ENCODE data around the gene ARHGEF40. TPM values are rescaled to one million over a fixed set of nuclear protein-coding genes. Genes with fewer than 3 reads are reported as not detected.

The ARHGEF40 gene
- total RNA-seq, 1 experiment from 2014 or later: 74.2 TPM

DNA sequence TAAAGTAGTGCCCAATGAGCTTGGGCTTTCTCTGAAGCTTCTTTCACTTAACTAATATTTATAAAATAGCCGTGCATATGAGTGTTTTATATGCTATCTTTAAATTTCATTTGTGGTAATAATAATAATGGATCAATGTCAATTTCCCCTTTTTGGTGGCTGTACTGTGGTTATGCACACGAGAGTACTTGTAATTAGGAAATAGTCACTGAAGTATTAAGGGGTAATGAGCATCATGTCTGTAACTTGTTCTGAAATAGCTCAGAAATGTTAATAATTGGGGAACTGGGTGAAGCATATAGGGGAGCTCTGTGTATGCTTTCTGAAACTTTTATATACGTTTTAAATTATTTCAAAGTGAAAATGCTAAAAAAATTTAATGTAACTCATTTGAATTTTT, 19.5 kb upstream of the ARHGEF40 start:
- no peak for TF ChIP-seq NFYB (CRISPR knock-in tag; conservative IDR thresholded peaks at IDR 0.05; ENCODE audit: low read depth)
- no peak for TF ChIP-seq ZNF263 (CRISPR knock-in tag; IDR thresholded peaks at IDR 0.05; ENCODE audit: low read depth)
- TF ChIP-seq ATF1 (CRISPR knock-in tag; IDR thresholded peaks at IDR 0.05): no peak
- TF ChIP-seq, protein P1, sequence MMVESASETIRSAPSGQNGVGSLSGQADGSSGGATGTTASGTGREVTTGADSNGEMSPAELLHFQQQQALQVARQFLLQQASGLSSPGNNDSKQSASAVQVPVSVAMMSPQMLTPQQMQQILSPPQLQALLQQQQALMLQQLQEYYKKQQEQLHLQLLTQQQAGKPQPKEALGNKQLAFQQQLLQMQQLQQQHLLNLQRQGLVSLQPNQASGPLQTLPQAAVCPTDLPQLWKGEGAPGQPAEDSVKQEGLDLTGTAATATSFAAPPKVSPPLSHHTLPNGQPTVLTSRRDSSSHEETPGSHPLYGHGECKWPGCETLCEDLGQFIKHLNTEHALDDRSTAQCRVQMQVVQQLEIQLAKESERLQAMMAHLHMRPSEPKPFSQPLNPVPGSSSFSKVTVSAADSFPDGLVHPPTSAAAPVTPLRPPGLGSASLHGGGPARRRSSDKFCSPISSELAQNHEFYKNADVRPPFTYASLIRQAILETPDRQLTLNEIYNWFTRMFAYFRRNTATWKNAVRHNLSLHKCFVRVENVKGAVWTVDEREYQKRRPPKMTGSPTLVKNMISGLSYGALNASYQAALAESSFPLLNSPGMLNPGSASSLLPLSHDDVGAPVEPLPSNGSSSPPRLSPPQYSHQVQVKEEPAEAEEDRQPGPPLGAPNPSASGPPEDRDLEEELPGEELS (CRISPR knock-in tag; IDR thresholded peaks at IDR 0.05): no peak
- TF ChIP-seq, protein P2, sequence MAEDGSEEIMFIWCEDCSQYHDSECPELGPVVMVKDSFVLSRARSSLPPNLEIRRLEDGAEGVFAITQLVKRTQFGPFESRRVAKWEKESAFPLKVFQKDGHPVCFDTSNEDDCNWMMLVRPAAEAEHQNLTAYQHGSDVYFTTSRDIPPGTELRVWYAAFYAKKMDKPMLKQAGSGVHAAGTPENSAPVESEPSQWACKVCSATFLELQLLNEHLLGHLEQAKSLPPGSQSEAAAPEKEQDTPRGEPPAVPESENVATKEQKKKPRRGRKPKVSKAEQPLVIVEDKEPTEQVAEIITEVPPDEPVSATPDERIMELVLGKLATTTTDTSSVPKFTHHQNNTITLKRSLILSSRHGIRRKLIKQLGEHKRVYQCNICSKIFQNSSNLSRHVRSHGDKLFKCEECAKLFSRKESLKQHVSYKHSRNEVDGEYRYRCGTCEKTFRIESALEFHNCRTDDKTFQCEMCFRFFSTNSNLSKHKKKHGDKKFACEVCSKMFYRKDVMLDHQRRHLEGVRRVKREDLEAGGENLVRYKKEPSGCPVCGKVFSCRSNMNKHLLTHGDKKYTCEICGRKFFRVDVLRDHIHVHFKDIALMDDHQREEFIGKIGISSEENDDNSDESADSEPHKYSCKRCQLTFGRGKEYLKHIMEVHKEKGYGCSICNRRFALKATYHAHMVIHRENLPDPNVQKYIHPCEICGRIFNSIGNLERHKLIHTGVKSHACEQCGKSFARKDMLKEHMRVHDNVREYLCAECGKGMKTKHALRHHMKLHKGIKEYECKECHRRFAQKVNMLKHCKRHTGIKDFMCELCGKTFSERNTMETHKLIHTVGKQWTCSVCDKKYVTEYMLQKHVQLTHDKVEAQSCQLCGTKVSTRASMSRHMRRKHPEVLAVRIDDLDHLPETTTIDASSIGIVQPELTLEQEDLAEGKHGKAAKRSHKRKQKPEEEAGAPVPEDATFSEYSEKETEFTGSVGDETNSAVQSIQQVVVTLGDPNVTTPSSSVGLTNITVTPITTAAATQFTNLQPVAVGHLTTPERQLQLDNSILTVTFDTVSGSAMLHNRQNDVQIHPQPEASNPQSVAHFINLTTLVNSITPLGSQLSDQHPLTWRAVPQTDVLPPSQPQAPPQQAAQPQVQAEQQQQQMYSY (CRISPR knock-in tag; IDR thresholded peaks at IDR 0.05): no peak
- Mint-ChIP-seq H3K27me3 (ENCODE audit: low read depth) (no peaks in the 10 kb centered on the region; the same call in 1 of the 2 replicates), H3K4me3 (no peak overlapping the region), H3K9me3 (no peaks in the 10 kb centered on the region), H3K4me1 (peaks cover 4% of the 10 kb centered on the region), H3K27ac (no peak overlapping the region), H3K36me3 (no peaks in the 10 kb centered on the region)
- POLR2A ChIA-PET: no interaction called here
- ATAC-seq (no peak), DNase-seq (ENCODE audit: low spot score) (no peak)
- CTCF ChIA-PET: interaction anchor here (1.3 to 2.7 kb wide), 5 partner anchors 18 to 54 kb away, joined by 4 to 21 read pairs (median 5); no protein-coding TSS in a partner anchor

DNA sequence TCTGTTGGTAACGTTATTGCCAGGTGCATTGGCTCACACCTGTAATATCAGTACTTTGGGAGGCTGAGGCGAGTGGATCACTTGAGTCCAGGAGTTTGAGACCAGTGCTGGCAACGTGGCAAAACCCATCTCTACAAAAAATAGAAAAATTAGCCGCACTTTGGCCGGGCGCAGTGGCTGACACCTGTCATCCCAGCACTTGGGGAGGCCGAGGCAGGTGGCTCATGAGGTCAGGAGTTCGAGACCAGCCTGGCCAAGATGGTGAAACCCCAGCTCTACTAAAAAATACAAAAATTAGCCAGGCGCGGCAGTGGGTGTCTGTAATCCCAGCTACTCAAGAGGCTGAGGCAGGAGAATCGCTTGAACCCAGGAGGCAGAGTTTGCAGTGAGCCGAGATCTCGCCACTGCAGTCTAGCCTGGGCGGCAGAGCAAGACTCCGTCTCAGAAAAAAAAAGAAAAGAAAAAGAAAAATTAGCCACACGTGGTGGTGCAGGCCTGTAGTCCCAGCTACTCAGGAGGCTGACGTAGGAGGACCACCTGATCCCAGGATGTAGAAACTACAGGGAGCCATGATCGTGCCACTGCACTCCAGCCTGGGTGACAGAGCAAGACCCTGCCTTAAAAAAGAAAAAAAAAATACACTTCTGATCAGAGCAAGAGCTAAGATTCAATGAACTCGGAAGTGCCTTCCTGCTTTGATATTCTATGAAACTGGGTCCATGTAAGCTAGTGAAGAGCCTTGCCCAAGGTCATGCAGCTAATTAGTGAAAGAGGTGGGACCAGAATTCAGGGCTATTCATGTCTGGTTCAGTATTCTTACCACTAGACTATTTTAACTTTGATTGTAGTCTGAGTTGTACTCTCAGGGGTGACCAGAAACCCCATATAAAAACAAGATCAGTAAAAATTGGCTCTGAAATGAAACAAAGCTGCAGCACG, 16.7 kb upstream of the ARHGEF40 start:
- no peak overlapping the region for H3K27ac Mint-ChIP-seq
- no peak for DNase-seq (ENCODE audit: low spot score)
- no peaks in the 10 kb centered on the region; the same call in 1 of the 2 replicates for H3K27me3 Mint-ChIP-seq (ENCODE audit: low read depth)
- ChIA-PET POLR2A (no interaction called here), CTCF (interaction anchor here (0.5 to 1.3 kb wide), 4 partner anchors 14 to 45 kb away, joined by 3 to 5 read pairs (median 4); partner anchors contain the start of gene ZNF219)
- no peaks in the 10 kb centered on the region for H3K9me3 Mint-ChIP-seq
- H3K36me3 Mint-ChIP-seq: no peaks in the 10 kb centered on the region
- peaks cover 7% of the 10 kb centered on the region for H3K4me1 Mint-ChIP-seq
- TF ChIP-seq, protein P3, sequence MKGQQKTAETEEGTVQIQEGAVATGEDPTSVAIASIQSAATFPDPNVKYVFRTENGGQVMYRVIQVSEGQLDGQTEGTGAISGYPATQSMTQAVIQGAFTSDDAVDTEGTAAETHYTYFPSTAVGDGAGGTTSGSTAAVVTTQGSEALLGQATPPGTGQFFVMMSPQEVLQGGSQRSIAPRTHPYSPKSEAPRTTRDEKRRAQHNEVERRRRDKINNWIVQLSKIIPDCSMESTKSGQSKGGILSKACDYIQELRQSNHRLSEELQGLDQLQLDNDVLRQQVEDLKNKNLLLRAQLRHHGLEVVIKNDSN (CRISPR knock-in tag; IDR thresholded peaks at IDR 0.05): no peak
- TF ChIP-seq, protein P4, sequence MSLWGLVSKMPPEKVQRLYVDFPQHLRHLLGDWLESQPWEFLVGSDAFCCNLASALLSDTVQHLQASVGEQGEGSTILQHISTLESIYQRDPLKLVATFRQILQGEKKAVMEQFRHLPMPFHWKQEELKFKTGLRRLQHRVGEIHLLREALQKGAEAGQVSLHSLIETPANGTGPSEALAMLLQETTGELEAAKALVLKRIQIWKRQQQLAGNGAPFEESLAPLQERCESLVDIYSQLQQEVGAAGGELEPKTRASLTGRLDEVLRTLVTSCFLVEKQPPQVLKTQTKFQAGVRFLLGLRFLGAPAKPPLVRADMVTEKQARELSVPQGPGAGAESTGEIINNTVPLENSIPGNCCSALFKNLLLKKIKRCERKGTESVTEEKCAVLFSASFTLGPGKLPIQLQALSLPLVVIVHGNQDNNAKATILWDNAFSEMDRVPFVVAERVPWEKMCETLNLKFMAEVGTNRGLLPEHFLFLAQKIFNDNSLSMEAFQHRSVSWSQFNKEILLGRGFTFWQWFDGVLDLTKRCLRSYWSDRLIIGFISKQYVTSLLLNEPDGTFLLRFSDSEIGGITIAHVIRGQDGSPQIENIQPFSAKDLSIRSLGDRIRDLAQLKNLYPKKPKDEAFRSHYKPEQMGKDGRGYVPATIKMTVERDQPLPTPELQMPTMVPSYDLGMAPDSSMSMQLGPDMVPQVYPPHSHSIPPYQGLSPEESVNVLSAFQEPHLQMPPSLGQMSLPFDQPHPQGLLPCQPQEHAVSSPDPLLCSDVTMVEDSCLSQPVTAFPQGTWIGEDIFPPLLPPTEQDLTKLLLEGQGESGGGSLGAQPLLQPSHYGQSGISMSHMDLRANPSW (CRISPR knock-in tag; conservative IDR thresholded peaks at IDR 0.05; ENCODE audit: low read depth): no peak
- TF ChIP-seq, protein P5, sequence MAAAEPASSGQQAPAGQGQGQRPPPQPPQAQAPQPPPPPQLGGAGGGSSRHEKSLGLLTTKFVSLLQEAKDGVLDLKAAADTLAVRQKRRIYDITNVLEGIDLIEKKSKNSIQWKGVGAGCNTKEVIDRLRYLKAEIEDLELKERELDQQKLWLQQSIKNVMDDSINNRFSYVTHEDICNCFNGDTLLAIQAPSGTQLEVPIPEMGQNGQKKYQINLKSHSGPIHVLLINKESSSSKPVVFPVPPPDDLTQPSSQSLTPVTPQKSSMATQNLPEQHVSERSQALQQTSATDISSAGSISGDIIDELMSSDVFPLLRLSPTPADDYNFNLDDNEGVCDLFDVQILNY (CRISPR knock-in tag; IDR thresholded peaks at IDR 0.05): no peak
- TF ChIP-seq JAZF1 (CRISPR knock-in tag; IDR thresholded peaks at IDR 0.05) (no peak), GTF2I (CRISPR knock-in tag; conservative IDR thresholded peaks at IDR 0.05) (no peak), ELF4 (CRISPR knock-in tag; IDR thresholded peaks at IDR 0.05; ENCODE audit: low read depth) (no peak)
- ATAC-seq: no peak
- no peak overlapping the region for H3K4me3 Mint-ChIP-seq

Data from WTC11 (cell line).